Left lung (tissue), 10 donors: ENCODE data around the gene GPR139. TPM values are rescaled to one million over a fixed set of nuclear protein-coding genes. Genes with fewer than 3 reads are reported as not detected.

ENCODE experiments used
- ATAC-seq: fragments of 200-7000 bp; cut with Tn5 transposase; one replicate; pipeline ENCODE4 v1.9.1; 2020; ENCODE audit warnings: moderate library complexity
- DNase-seq, 4 donors: peaks; one replicate each; pipeline ENCODE4 v3.0.0-alpha.2; 2013 to 2020
- H3K27ac ChIP-seq, 2 donors: fragments of 200-600 bp; sonication (generic) in 1 of 2; one replicate each; pipeline versions ENCODE4 v1.5.0 to v1.8.0; 2020 to 2021
- H3K27me3 ChIP-seq, 2 donors: fragments of 200-600 bp; sonication (generic) in 1 of 2; one replicate each; pipeline versions ENCODE4 v1.5.0 to v1.8.0; 2020 to 2021
- H3K36me3 ChIP-seq, 2 donors: fragments of 200-600 bp; sonication (generic) in 1 of 2; one replicate each; pipeline versions ENCODE4 v1.5.0 to v1.8.0; 2020 to 2021
- H3K4me1 ChIP-seq, 2 donors: fragments of 200-600 bp; one replicate each; pipeline ENCODE4 v1.8.0; 2021
- H3K4me3 ChIP-seq, 2 donors: fragments of 200-600 bp; sonication (generic) in 1 of 2; one replicate each; pipeline versions ENCODE4 v1.5.0 to v1.8.0; 2020 to 2021; ENCODE audit warnings: mild to moderate bottlenecking in 1 of 2
- H3K9me3 ChIP-seq, 2 donors: fragments of 200-600 bp; sonication (generic) in 1 of 2; one replicate each; pipeline versions ENCODE4 v1.5.0 to v1.8.0; 2020 to 2021
- CTCF ChIP-seq, 2 donors: fragments of 200-600 bp; sonication (generic) in 1 of 2; IDR thresholded peaks; one replicate each; pipeline versions ENCODE4 v1.5.0 to v1.8.0; 2021; ENCODE audit warnings: antibody characterized with exemption in 2 of 2
- intact Hi-C, 2 donors: fragments of 100-400 bp; cut with DNase I; formaldehyde crosslinking; loops; one replicate each; pipeline versions ENCODE4 v1.11.2 to v1.14.2; 2022
- polyA plus RNA-seq, 6 donors: library from polyadenylated mRNA; unstranded; fragments of 120-200 nt; gene quantifications; one replicate each; pipeline ENCODE4 v1.2.1, GENCODE V29; 2013; ENCODE audit not compliant: insufficient read length in 6 of 6
- total RNA-seq, 2 donors: library from RNA; stranded (reverse); fragmentation: NEBNext Ultra II Directional; extraction: Animal tissue kit (Norgen Biotek cat#: 25700); gene quantifications; one replicate each; pipeline ENCODE4 v1.2.1, GENCODE V29; 2021
- donor health status: DM: no; HTN: yes; CAD: no.
- donor health status: DM: no; HTN: no; CAD: no.

GPR139 gene
- total and polyA plus RNA-seq, 8 donors = not detected

- no peak for DNase-seq
- TF ChIP-seq CTCF (IDR thresholded peaks at IDR 0.05) = no peak
- H3K27me3 ChIP-seq = peaks cover 0 to 5% of the 10 kb centered on the region in 2 donors
- H3K27ac ChIP-seq = no peak overlapping the region
- no peaks in the 10 kb centered on the region for H3K4me1 ChIP-seq
- intact Hi-C loops = no loop called here
- H3K36me3 ChIP-seq = no peaks in the 10 kb centered on the region
- no peak for ATAC-seq
- H3K9me3 ChIP-seq = no peaks in the 10 kb centered on the region
- H3K4me3 ChIP-seq = no peak overlapping the region
Measured at GRCh38 chr16:20089246-20089965, 15.7 kb upstream of the GPR139 start.

DNA sequence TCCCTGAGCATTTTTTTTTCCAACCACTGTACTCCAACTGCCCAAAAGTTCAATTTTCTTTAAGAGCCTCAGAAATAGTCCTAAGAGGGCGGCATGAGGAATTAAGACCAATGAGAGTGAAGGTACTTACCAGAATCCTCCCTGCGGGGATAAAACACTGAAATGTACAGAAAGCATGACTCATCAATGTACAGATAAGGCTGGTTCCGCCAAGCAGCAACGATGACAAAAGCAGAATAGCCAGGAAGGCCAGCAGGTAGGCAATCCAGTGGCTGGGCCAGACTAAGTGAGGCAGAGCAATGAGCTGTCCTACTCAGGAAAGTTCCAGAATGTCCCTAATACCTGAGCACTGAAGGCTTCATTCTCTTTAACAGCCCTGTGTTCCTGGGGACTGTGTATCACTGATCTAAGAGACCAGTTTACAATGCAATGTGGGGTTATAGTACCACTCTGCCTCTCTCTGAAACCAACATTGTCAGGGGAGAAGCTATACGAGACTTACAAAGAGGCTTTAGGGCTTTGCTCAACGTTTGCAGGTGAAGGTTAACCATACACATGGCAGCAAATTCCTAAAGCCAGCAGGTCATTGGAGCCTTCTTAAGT lies 11.0 kb upstream of the GPR139 start:
- Histone ChIP-seq H3K4me1 (no peaks in the 10 kb centered on the region), H3K36me3 (no peaks in the 10 kb centered on the region), H3K27me3 (peaks cover 0 to 11% of the 10 kb centered on the region in 2 donors), H3K9me3 (no peaks in the 10 kb centered on the region), H3K4me3 (no peak overlapping the region), H3K27ac (no peak overlapping the region)
- ATAC-seq (no peak), DNase-seq (no peak)
- intact Hi-C loops = no loop called here
- TF ChIP-seq CTCF (IDR thresholded peaks at IDR 0.05) = no peak

DNA sequence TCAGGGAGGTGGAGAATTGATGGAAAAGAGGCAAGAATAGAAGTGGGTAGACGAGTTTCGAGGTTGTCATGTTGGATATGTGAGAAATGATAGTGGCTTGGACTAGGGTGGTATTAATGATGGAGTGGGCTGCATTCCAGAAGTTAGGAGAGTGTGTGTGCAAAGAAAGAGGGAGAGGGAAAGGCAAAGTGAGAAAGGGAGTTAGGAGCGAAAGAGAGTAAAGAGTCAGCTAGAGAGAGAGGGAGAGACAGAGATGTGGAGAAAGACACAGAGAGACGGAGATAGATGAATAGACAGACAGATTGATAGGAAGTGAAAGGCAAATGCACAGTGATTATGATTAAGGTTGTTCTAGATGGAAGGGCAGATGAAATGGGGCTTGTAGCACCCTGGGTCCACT lies 5.4 kb upstream of the GPR139 start:
- no peak overlapping the region for H3K4me3 ChIP-seq
- no peak for TF ChIP-seq CTCF (IDR thresholded peaks at IDR 0.05)
- no peaks in the 10 kb centered on the region for H3K4me1 ChIP-seq
- no peak overlapping the region for H3K27ac ChIP-seq
- no peaks in the 10 kb centered on the region for H3K9me3 ChIP-seq
- no peak for ATAC-seq
- H3K36me3 ChIP-seq = no peaks in the 10 kb centered on the region
- intact Hi-C loops = no loop called here
- H3K27me3 ChIP-seq = peaks cover under 1 to 61% of the 10 kb centered on the region in 2 donors
- no peak for DNase-seq

- no peak for ATAC-seq
- no peaks in the 10 kb centered on the region for H3K4me1 ChIP-seq
- peaks cover 10 to 87% of the 10 kb centered on the region in 2 donors for H3K27me3 ChIP-seq
- no peaks in the 10 kb centered on the region for H3K36me3 ChIP-seq
- DNase-seq = no peak
- no peak for TF ChIP-seq CTCF (IDR thresholded peaks at IDR 0.05)
- intact Hi-C loops = no loop called here
- no peaks in the 10 kb centered on the region for H3K9me3 ChIP-seq
- H3K4me3 ChIP-seq = no peak overlapping the region
- no peak overlapping the region for H3K27ac ChIP-seq
Measured at GRCh38 chr16:20075243-20075642, 1.6 kb upstream of the GPR139 start.

DNA sequence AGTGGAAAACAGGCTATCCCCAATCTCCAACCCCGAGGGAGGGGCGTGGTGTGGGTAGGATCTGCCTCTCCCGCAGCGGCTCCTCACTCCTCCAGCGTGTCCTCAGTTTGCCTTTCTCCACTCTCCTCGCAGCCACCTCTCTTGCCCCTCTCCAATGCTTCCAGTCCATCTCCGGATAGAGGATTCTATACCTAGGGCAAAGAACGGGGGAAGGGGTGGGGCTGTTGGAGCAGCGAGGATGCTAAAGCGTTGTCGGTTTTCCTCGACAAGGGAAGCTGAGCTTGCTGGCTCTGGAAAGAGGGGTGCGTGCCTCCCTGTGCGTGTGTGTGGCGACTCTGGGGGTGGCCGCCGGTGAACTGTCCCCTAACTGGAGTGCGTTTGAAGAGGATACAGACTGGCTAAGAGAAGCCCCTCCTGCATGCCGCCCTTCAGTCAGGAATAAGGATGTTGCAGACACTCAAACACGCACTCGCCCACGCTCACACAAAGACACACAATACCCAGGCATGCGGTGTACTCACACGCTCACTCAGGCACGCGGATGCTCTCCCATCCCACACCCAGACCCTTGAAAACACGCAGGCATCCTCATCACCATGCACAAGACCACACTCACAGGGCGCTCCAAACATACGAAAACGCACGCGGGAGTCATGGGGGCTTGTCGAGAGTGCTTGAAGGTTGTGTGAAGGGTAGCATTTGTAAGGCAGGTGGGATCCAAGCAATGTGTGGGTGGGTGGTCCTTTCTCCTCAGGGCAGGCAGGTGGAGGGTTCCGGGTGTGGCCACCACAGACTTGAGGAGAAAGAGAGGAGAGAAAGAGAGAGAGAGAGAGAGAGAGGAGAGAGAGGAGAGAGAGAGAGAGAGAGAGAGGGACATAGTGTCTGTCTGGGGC lies 655 bp upstream of the GPR139 start:
- ATAC-seq = no peak
- no peak for DNase-seq
- no peak overlapping the region for H3K4me3 ChIP-seq
- TF ChIP-seq CTCF (IDR thresholded peaks at IDR 0.05) = no peak
- intact Hi-C loops = no loop called here
- no peaks in the 10 kb centered on the region for H3K4me1 ChIP-seq
- H3K27me3 ChIP-seq = peaks cover 10 to 83% of the 10 kb centered on the region in 2 donors
- no peaks in the 10 kb centered on the region for H3K36me3 ChIP-seq
- no peaks in the 10 kb centered on the region for H3K9me3 ChIP-seq
- H3K27ac ChIP-seq = no peak overlapping the region
